Measurements from ENCODE around the gene LSMEM2. TPM values are rescaled to one million over a fixed set of nuclear protein-coding genes. Genes with fewer than 3 reads are reported as not detected.

LSMEM2 gene
- total and polyA plus RNA-seq, 9 of the 15 experiments (the other 6 are each of a cell fraction or from before 2014, with no cell fraction given): not detected

DNA sequence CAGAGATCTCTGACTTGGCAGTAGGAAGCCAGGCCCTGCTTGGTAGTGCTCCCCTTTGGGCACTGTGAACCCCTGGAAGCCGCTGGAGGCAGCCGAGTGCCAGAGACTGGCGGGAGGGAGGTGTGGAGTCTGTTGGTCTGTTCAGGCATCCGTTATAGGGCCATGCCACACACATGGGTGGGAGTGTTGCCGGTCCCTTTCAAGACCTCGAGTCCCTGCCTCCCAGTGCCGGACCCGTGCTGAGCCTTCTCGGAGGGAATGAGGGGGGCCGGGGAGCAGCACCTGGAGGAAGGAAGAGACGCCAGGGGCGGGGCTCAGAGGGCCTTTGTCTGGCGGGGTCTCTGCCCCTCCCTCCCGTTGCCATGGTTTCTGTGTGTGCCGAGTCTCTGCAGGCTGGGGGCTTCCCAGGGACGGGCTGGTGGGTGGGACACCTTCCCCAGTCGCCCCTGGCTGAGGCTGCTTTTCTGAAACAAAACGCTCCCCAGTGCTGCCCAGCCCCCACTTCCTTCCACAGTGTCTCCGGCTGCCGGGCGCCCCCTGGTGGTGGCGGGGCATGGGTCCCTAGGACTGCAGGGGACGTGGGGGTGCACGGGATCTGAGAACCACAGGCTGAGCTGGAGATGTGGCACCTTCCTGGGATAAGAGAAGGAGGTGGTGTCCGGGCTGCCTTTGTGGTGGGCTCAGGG is 32.9 kb upstream of the LSMEM2 start (continued):
- TF ChIP-seq ZNF764 (CRISPR knock-in tag; IDR thresholded peaks at IDR 0.05; ENCODE audit: low read depth) (no peak), PHF21A (IDR thresholded peaks at IDR 0.05; ENCODE audit: borderline replicate concordance, low read depth) (0 out of 2 replicates have a peak, but pooled peaks have one; percentile 12), HLTF (IDR thresholded peaks at IDR 0.05) (no peak), EP400 (IDR thresholded peaks at IDR 0.05) (peak; percentile 63), NONO (IDR thresholded peaks at IDR 0.05; ENCODE audit: low read depth in 2 of 2, low read length in 1 of 2) (peak in 1 of 2 experiments; percentile 18; a peak in 1 of 4 replicates), SIN3B (IDR thresholded peaks at IDR 0.05; ENCODE audit: low read depth) (0 out of 2 replicates have a peak, but pooled peaks have one; percentile 10), POLR2G (IDR thresholded peaks at IDR 0.05; ENCODE audit: low read depth, low read length) (peak; percentile 67), NCOA1 (IDR thresholded peaks at IDR 0.05; ENCODE audit: low read depth) (peak; percentile 15; the same call in 1 of the 2 replicates), SP1 (CRISPR knock-in tag; IDR thresholded peaks at IDR 0.05) (peak; percentile 55; the same call in 1 of the 2 replicates), GATAD2A (IDR thresholded peaks at IDR 0.05) (no peak), NFIC (IDR thresholded peaks at IDR 0.05) (peak; percentile 28; the same call in 1 of the 2 replicates), DPF2 (IDR thresholded peaks at IDR 0.05) (peak; percentile 48), HDAC1 (IDR thresholded peaks at IDR 0.05) (no peak), RBFOX2 (IDR thresholded peaks at IDR 0.05; ENCODE audit: low read depth, low read length) (peak; percentile 72)
- TF ChIP-seq, protein P1, sequence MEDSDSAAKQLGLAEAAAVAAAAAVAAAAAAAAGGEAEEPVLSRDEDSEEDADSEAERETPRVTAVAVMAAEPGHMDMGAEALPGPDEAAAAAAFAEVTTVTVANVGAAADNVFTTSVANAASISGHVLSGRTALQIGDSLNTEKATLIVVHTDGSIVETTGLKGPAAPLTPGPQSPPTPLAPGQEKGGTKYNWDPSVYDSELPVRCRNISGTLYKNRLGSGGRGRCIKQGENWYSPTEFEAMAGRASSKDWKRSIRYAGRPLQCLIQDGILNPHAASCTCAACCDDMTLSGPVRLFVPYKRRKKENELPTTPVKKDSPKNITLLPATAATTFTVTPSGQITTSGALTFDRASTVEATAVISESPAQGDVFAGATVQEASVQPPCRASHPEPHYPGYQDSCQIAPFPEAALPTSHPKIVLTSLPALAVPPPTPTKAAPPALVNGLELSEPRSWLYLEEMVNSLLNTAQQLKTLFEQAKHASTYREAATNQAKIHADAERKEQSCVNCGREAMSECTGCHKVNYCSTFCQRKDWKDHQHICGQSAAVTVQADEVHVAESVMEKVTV (CRISPR knock-in tag; IDR thresholded peaks at IDR 0.05): peak; percentile 73
- TF ChIP-seq, protein P2, sequence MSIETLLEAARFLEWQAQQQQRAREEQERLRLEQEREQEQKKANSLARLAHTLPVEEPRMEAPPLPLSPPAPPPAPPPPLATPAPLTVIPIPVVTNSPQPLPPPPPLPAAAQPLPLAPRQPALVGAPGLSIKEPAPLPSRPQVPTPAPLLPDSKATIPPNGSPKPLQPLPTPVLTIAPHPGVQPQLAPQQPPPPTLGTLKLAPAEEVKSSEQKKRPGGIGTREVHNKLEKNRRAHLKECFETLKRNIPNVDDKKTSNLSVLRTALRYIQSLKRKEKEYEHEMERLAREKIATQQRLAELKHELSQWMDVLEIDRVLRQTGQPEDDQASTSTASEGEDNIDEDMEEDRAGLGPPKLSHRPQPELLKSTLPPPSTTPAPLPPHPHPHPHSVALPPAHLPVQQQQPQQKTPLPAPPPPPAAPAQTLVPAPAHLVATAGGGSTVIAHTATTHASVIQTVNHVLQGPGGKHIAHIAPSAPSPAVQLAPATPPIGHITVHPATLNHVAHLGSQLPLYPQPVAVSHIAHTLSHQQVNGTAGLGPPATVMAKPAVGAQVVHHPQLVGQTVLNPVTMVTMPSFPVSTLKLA (conservative IDR thresholded peaks at IDR 0.05): peak; percentile 46 to 62; a peak in 2 of 4 replicates
- TF ChIP-seq, protein P3, sequence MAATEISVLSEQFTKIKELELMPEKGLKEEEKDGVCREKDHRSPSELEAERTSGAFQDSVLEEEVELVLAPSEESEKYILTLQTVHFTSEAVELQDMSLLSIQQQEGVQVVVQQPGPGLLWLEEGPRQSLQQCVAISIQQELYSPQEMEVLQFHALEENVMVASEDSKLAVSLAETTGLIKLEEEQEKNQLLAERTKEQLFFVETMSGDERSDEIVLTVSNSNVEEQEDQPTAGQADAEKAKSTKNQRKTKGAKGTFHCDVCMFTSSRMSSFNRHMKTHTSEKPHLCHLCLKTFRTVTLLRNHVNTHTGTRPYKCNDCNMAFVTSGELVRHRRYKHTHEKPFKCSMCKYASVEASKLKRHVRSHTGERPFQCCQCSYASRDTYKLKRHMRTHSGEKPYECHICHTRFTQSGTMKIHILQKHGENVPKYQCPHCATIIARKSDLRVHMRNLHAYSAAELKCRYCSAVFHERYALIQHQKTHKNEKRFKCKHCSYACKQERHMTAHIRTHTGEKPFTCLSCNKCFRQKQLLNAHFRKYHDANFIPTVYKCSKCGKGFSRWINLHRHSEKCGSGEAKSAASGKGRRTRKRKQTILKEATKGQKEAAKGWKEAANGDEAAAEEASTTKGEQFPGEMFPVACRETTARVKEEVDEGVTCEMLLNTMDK (IDR thresholded peaks at IDR 0.05; ENCODE audit: borderline replicate concordance, insufficient read depth, low read depth, low read length, poor library complexity, severe bottlenecking): peak; percentile 87
- TF ChIP-seq, protein P4, sequence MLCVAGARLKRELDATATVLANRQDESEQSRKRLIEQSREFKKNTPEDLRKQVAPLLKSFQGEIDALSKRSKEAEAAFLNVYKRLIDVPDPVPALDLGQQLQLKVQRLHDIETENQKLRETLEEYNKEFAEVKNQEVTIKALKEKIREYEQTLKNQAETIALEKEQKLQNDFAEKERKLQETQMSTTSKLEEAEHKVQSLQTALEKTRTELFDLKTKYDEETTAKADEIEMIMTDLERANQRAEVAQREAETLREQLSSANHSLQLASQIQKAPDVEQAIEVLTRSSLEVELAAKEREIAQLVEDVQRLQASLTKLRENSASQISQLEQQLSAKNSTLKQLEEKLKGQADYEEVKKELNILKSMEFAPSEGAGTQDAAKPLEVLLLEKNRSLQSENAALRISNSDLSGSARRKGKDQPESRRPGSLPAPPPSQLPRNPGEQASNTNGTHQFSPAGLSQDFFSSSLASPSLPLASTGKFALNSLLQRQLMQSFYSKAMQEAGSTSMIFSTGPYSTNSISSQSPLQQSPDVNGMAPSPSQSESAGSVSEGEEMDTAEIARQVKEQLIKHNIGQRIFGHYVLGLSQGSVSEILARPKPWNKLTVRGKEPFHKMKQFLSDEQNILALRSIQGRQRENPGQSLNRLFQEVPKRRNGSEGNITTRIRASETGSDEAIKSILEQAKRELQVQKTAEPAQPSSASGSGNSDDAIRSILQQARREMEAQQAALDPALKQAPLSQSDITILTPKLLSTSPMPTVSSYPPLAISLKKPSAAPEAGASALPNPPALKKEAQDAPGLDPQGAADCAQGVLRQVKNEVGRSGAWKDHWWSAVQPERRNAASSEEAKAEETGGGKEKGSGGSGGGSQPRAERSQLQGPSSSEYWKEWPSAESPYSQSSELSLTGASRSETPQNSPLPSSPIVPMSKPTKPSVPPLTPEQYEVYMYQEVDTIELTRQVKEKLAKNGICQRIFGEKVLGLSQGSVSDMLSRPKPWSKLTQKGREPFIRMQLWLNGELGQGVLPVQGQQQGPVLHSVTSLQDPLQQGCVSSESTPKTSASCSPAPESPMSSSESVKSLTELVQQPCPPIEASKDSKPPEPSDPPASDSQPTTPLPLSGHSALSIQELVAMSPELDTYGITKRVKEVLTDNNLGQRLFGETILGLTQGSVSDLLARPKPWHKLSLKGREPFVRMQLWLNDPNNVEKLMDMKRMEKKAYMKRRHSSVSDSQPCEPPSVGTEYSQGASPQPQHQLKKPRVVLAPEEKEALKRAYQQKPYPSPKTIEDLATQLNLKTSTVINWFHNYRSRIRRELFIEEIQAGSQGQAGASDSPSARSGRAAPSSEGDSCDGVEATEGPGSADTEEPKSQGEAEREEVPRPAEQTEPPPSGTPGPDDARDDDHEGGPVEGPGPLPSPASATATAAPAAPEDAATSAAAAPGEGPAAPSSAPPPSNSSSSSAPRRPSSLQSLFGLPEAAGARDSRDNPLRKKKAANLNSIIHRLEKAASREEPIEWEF (CRISPR knock-in tag; IDR thresholded peaks at IDR 0.05): no peak
